HepG2 (cell line): ENCODE results near the gene RAP2A. TPM values are rescaled to one million over a fixed set of nuclear protein-coding genes. Genes with fewer than 3 reads are reported as not detected.
A peak's percentile ranks its signal among the peaks of the same experiment; 100 is the strongest.

Source experiments
- AKAP8 ChIP-seq: sonication (generic); formaldehyde crosslinking; IDR thresholded peaks from 2 replicates; pipeline ENCODE4 v1.5.1; 2020; ENCODE audit warnings: mild to moderate bottlenecking, missing genetic modification reagents
- ATF2 ChIP-seq: sonication (generic); formaldehyde crosslinking; IDR thresholded peaks from 2 replicates; pipeline ENCODE4 v1.4.0; 2020; ENCODE audit warnings: missing genetic modification reagents
- HIVEP1 ChIP-seq: sonication (generic); formaldehyde crosslinking; IDR thresholded peaks from 2 replicates; pipeline ENCODE4 v1.4.0; 2020; ENCODE audit warnings: mild to moderate bottlenecking, missing genetic modification reagents
- IKZF4 ChIP-seq: sonication (generic); formaldehyde crosslinking; IDR thresholded peaks from 2 replicates; pipeline ENCODE4 v1.5.1; 2020; ENCODE audit warnings: borderline replicate concordance, mild to moderate bottlenecking, low read depth, missing genetic modification reagents; ENCODE audit errors: not compliant biosample characterization
- IRF9 ChIP-seq: sonication (generic); formaldehyde crosslinking; IDR thresholded peaks from 2 replicates; pipeline ENCODE4 v1.8.0; 2022; ENCODE audit warnings: missing genetic modification reagents, mild to moderate bottlenecking, borderline replicate concordance
- KLF11 ChIP-seq: IDR thresholded peaks from 2 replicates; pipeline ENCODE4 v1.6.1; 2016; ENCODE audit warnings: missing compliant biosample characterization
- NR1H2 ChIP-seq: sonication (generic); formaldehyde crosslinking; IDR thresholded peaks from 2 replicates; pipeline ENCODE4 v1.8.1; 2022; ENCODE audit warnings: low read depth, missing genetic modification reagents, borderline replicate concordance
- RFXAP ChIP-seq: sonication (generic); formaldehyde crosslinking; IDR thresholded peaks from 2 replicates; pipeline ENCODE4 v1.4.0; 2020; ENCODE audit warnings: missing genetic modification reagents, borderline replicate concordance
- TSC22D2 ChIP-seq: sonication (generic); formaldehyde crosslinking; IDR thresholded peaks from 2 replicates; pipeline ENCODE4 v1.5.1; 2020; ENCODE audit warnings: missing genetic modification reagents, mild to moderate bottlenecking, borderline replicate concordance
- ZNF160 ChIP-seq: sonication (generic); formaldehyde crosslinking; IDR thresholded peaks from 2 replicates; pipeline ENCODE4 v1.8.0; 2022; ENCODE audit warnings: mild to moderate bottlenecking, inconsistent platforms, missing genetic modification reagents
- ZNF652 ChIP-seq: IDR thresholded peaks from 2 replicates; pipeline ENCODE4 v1.6.1; 2016; ENCODE audit warnings: low read depth, borderline replicate concordance
- ZNF746 ChIP-seq: sonication (generic); formaldehyde crosslinking; IDR thresholded peaks from 2 replicates; pipeline ENCODE4 v1.8.0; 2022; ENCODE audit warnings: mild to moderate bottlenecking, missing genetic modification reagents
- ZSCAN9 ChIP-seq: IDR thresholded peaks from 2 replicates; pipeline ENCODE4 v1.6.1; 2016; ENCODE audit warnings: borderline replicate concordance
- polyA plus RNA-seq, 8 experiments: library from polyadenylated mRNA; depleted of rRNA in 3 of 8; stranded (reverse) in 7 of 8; unstranded in 1 of 8; fragments of >200 nt; fragmentation: Illumina TruSeq in 4 of 8; extraction: Trizol in 4 of 8; gene quantifications; 2 replicates each; pipeline versions ENCODE4 v1.2.1 to v1.2.3, GENCODE V29; 2011 to 2016; ENCODE audit warnings: low read depth in 4 of 8, missing spikeins in 1 of 8, mixed read lengths in 1 of 8; ENCODE audit not compliant: insufficient read depth in 1 of 8
- total RNA-seq, 5 experiments: library from RNA; depleted of rRNA; stranded (reverse); fragments of >200 nt; fragmentation: Illumina TruSeq; extraction: Trizol; gene quantifications; 2 replicates each; pipeline ENCODE4 v1.2.3, GENCODE V29; 2016; ENCODE audit warnings: low read depth in 1 of 5
- TF ChIP-seq, protein P1 (sequence below): sonication (generic); formaldehyde crosslinking; IDR thresholded peaks from 2 replicates; pipeline ENCODE4 v1.4.0; 2020; ENCODE audit warnings: missing genetic modification reagents, mild to moderate bottlenecking, borderline replicate concordance
- TF ChIP-seq, protein P2 (sequence below): sonication (generic); formaldehyde crosslinking; IDR thresholded peaks from 2 replicates; pipeline ENCODE4 v1.5.0; 2020; ENCODE audit warnings: mild to moderate bottlenecking, missing genetic modification reagents
- TF ChIP-seq, protein P3 (sequence below): sonication (generic); formaldehyde crosslinking; IDR thresholded peaks from 2 replicates; pipeline ENCODE4 v1.4.0; 2020; ENCODE audit warnings: missing genetic modification reagents
- TF ChIP-seq, protein P4 (sequence below): conservative IDR thresholded peaks from 2 replicates; pipeline ENCODE4 v1.6.1; 2018; ENCODE audit warnings: missing genetic modification reagents

Gene RAP2A
- total and polyA plus RNA-seq, 2 of the 13 experiments (the other 11 are each of a cell fraction or from before 2014, with no cell fraction given): 9.9 to 23.1 TPM

DNA sequence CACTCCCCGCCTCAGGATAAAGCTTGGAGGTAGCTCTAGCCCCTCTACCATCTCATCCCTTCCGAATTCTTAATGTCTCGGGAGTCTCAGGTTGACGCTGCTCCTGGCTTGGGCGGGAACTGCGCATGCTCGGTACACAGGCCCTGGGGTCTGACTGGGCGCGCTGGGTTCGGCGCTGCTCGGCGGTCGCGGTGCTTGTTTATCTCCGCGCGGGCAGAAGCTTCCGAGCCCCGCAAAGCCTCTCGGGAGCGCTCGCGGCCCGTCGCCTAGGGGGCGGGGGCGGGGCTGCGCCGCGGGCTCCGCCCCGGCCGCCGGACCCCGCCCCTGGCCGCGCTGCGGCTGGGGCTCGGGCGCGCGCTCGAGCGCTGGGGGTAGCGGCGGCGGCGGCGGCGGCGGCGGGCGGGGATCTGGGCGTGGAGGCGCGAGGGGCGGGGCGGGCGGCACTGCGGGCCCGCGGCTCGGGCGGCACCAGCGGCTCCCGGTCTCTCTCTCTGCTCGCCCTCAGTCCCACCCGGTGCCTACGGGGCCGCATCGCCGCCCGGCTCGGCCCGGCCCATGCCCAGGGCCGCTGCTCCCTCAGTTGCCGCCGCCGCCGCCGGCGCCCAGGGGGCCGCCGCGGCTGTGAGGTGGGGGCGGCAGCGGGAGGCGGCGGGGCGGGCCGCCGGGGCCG, at the start of gene RAP2A (continued):
- TF ChIP-seq TSC22D2 (no peak), ZNF652 (CRISPR knock-in tag) (no peak), KLF11 (CRISPR knock-in tag) (no peak; the same call in 1 of the 2 replicates), ZSCAN9 (CRISPR knock-in tag) (no peak), IKZF4 (CRISPR knock-in tag) (no peak), HIVEP1 (CRISPR knock-in tag) (no peak), AKAP8 (CRISPR knock-in tag) (no peak), ZNF160 (CRISPR knock-in tag) (no peak), RFXAP (CRISPR knock-in tag) (no peak), IRF9 (peak; percentile 4; the same call in 1 of the 2 replicates), ZNF746 (CRISPR knock-in tag) (no peak), ATF2 (CRISPR knock-in tag) (peak; percentile 11; the same call in 1 of the 2 replicates), NR1H2 (CRISPR knock-in tag) (no peak)
- TF ChIP-seq, protein P1, sequence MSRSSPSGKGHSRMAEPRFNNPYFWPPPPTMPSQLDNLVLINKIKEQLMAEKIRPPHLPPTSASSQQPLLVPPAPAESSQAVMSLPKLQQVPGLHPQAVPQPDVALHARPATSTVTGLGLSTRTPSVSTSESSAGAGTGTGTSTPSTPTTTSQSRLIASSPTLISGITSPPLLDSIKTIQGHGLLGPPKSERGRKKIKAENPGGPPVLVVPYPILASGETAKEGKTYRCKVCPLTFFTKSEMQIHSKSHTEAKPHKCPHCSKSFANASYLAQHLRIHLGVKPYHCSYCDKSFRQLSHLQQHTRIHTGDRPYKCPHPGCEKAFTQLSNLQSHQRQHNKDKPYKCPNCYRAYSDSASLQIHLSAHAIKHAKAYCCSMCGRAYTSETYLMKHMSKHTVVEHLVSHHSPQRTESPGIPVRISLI (CRISPR knock-in tag): no peak
- TF ChIP-seq, protein P2, sequence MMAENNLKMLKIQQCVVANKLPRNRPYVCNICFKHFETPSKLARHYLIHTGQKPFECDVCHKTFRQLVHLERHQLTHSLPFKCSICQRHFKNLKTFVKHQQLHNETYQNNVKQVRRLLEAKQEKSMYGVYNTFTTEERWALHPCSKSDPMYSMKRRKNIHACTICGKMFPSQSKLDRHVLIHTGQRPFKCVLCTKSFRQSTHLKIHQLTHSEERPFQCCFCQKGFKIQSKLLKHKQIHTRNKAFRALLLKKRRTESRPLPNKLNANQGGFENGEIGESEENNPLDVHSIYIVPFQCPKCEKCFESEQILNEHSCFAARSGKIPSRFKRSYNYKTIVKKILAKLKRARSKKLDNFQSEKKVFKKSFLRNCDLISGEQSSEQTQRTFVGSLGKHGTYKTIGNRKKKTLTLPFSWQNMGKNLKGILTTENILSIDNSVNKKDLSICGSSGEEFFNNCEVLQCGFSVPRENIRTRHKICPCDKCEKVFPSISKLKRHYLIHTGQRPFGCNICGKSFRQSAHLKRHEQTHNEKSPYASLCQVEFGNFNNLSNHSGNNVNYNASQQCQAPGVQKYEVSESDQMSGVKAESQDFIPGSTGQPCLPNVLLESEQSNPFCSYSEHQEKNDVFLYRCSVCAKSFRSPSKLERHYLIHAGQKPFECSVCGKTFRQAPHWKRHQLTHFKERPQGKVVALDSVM (CRISPR knock-in tag): no peak
- TF ChIP-seq, protein P3, sequence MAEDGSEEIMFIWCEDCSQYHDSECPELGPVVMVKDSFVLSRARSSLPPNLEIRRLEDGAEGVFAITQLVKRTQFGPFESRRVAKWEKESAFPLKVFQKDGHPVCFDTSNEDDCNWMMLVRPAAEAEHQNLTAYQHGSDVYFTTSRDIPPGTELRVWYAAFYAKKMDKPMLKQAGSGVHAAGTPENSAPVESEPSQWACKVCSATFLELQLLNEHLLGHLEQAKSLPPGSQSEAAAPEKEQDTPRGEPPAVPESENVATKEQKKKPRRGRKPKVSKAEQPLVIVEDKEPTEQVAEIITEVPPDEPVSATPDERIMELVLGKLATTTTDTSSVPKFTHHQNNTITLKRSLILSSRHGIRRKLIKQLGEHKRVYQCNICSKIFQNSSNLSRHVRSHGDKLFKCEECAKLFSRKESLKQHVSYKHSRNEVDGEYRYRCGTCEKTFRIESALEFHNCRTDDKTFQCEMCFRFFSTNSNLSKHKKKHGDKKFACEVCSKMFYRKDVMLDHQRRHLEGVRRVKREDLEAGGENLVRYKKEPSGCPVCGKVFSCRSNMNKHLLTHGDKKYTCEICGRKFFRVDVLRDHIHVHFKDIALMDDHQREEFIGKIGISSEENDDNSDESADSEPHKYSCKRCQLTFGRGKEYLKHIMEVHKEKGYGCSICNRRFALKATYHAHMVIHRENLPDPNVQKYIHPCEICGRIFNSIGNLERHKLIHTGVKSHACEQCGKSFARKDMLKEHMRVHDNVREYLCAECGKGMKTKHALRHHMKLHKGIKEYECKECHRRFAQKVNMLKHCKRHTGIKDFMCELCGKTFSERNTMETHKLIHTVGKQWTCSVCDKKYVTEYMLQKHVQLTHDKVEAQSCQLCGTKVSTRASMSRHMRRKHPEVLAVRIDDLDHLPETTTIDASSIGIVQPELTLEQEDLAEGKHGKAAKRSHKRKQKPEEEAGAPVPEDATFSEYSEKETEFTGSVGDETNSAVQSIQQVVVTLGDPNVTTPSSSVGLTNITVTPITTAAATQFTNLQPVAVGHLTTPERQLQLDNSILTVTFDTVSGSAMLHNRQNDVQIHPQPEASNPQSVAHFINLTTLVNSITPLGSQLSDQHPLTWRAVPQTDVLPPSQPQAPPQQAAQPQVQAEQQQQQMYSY: no peak
- TF ChIP-seq, protein P4, sequence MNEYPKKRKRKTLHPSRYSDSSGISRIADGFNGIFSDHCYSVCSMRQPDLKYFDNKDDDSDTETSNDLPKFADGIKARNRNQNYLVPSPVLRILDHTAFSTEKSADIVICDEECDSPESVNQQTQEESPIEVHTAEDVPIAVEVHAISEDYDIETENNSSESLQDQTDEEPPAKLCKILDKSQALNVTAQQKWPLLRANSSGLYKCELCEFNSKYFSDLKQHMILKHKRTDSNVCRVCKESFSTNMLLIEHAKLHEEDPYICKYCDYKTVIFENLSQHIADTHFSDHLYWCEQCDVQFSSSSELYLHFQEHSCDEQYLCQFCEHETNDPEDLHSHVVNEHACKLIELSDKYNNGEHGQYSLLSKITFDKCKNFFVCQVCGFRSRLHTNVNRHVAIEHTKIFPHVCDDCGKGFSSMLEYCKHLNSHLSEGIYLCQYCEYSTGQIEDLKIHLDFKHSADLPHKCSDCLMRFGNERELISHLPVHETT (CRISPR knock-in tag): 0 out of 2 replicates have a peak, but pooled peaks have one; percentile 11
